Pancreas (tissue), 10 donors: ENCODE measurements around the gene ARHGAP44. TPM values are rescaled to one million over a fixed set of nuclear protein-coding genes. Genes with fewer than 3 reads are reported as not detected.

Experiments used
- ATAC-seq, 4 donors: fragments of 200-7000 bp; cut with Tn5 transposase; one replicate each; pipeline versions ENCODE4 v1.8.0 to v1.9.1; 2020; ENCODE audit warnings: mild to moderate bottlenecking in 4 of 4, moderate library complexity in 4 of 4
- DNase-seq, 6 donors: peaks; one replicate each; pipeline ENCODE4 v3.0.0-alpha.2; 2020
- FAIRE-seq: peaks from 2 replicates; lab custom pipeline; 2012; peaks lifted over from hg19 to GRCh38; lab: Jason Lieb, UNC
- H3K27ac ChIP-seq, 4 donors: fragments of 200-600 bp; sonication (generic); 1 replicate in 3 of 4; 2 replicates in 1 of 4; pipeline versions ENCODE4 v1.5.0 to v1.8.0; 2020
- H3K27me3 ChIP-seq, 4 donors: fragments of 200-600 bp; one replicate each; pipeline ENCODE4 v1.8.0; 2021
- H3K36me3 ChIP-seq, 3 donors: fragments of 200-600 bp; sonication (generic) in 1 of 3; one replicate each; pipeline versions ENCODE4 v1.5.0 to v1.8.0; 2020 to 2021
- H3K4me1 ChIP-seq, 3 donors: fragments of 200-600 bp; one replicate each; pipeline ENCODE4 v1.8.0; 2021
- H3K4me3 ChIP-seq, 4 donors: fragments of 200-600 bp; sonication (generic) in 2 of 4; one replicate each; pipeline versions ENCODE4 v1.5.0 to v1.8.0; 2020 to 2021
- H3K9me3 ChIP-seq, 4 donors: fragments of 200-600 bp; one replicate each; pipeline ENCODE4 v1.8.0; 2021
- CTCF ChIP-seq, 4 donors: fragments of 200-600 bp; sonication (generic) in 3 of 4; IDR thresholded peaks; one replicate each; pipeline versions ENCODE4 v1.5.0 to v1.8.0; 2021; ENCODE audit warnings: antibody characterized with exemption in 4 of 4
- WGBS, 2 donors: extraction: QIAGEN DNeasy Blood & Tissue Kit; methylation state at CpG; one replicate each; pipeline ENCODE4 v1.1.7; 2013; 5-methylcytosine and 5-hydroxymethylcytosine counted together
- intact Hi-C, 3 donors: fragments of 100-400 bp; cut with DNase I; formaldehyde crosslinking; loops; one replicate each; pipeline versions ENCODE4 v1.11.1 to v1.14.2; 2022
- polyA plus RNA-seq, 2 donors: library from polyadenylated mRNA; stranded (reverse); fragments of 200-250 nt; gene quantifications; one replicate each; pipeline ENCODE4 v1.2.3, GENCODE V29; 2013
- total RNA-seq, 6 donors: library from RNA; stranded (reverse); fragmentation: NEBNext Ultra II Directional in 4 of 6; extraction: Animal tissue kit (Norgen Biotek cat#: 25700) in 4 of 6; gene quantifications; one replicate each; pipeline versions ENCODE4 v1.2.1 to v1.2.4, GENCODE V29; 2021 to 2023
- donor health status: healthy with polysubstance abuse.
- donor health status: DM: no; HTN: no; CAD: no; lungs with moderate emphysema.
- donor health status: DM: no; HTN: no; CAD: no.
- donor health status: control.
- donor health status: control.
- donor health status: Bipolar disorder and iron deficiency.
- donor health status: DM: yes; HTN: yes; CAD: no.
- donor health status: DM: no; HTN: no; CAD: no.
- donor health status: DM: no; HTN: no; CAD: no.
- donor health status: DM: yes; HTN: yes; CAD: no.

ARHGAP44 gene
- total and polyA plus RNA-seq, 8 donors = 3.4 to 7.5 (median 4.4) TPM

DNA sequence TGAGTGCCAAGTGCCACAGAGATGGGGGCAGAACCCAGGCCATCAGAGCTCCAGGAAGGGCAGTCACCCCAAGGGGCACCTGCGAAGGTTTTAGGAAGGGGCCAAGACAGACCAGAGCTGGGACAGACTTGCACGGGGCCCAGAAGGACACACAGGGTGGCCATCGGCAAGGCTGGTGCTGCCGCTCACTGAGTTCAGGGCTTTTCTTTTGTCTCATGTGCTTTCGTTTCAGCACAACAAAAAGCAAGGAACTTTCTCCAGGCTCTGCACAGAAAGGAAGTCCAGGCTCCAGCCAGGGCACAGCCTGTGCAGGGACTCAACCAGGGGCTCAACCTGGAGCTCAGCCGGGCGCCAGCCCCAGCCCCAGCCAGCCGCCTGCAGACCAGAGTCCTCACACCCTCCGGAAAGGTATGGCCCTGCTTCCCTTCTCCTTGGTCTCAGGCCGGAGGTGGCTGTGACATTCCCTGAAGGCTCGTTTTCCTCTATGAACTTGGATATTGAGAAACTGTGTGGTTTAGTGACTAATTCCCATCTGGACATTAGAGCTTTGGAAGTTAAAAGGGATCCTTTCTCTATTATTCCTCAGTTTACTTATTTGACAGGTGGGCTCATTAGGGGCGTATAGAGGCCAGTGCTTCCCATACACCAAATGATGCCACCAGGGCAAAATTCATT, 190.7 kb downstream of the ARHGAP44 start:
- FAIRE-seq (no peak), DNase-seq (no peak), ATAC-seq (no peak)
- intact Hi-C loops = no loop called here
- no peak for TF ChIP-seq CTCF (IDR thresholded peaks at IDR 0.05)
- no peak overlapping the region for H3K4me3 ChIP-seq
- no peaks in the 10 kb centered on the region for H3K36me3 ChIP-seq
- H3K9me3 ChIP-seq = no peaks in the 10 kb centered on the region
- H3K4me1 ChIP-seq = no peaks in the 10 kb centered on the region
- WGBS, 2 donors = 86 to 93% methylated on average over 12 of the region's 12 CpGs
- no peaks in the 10 kb centered on the region for H3K27me3 ChIP-seq
- H3K27ac ChIP-seq = no peak overlapping the region

DNA sequence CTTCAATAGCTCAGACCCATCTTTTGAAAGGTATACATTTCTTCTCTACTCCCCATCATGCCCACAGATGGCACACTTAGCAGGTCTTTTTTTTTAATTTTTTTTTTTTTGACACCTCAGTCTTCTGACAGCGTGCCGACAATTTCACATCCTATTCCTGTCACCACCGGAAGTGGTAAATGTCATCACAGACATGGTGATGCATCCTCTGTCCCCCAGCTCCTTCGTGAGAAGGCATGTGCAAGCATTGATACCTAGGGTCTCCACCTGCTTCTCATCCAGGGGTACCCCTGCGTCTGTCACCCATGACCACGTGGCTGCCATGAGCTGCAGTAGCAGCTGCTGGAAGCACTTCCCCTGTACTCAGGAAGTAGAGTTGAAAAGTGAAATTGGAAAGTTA, 192.9 kb downstream of the ARHGAP44 start:
- WGBS, 2 donors = 88 to 89% methylated on average over 6 of the region's 6 CpGs
- Histone ChIP-seq H3K27ac (no peak overlapping the region), H3K4me1 (no peaks in the 10 kb centered on the region), H3K4me3 (no peak overlapping the region), H3K9me3 (no peaks in the 10 kb centered on the region), H3K36me3 (no peaks in the 10 kb centered on the region), H3K27me3 (no peaks in the 10 kb centered on the region)
- ATAC-seq = no peak
- no peak for FAIRE-seq
- no peak for TF ChIP-seq CTCF (IDR thresholded peaks at IDR 0.05)
- intact Hi-C loops = no loop called here
- DNase-seq = no peak

GRCh38 chr17:12983991-12984884, 194.9 kb downstream of the ARHGAP44 start:
- Histone ChIP-seq H3K4me3 (no peak overlapping the region), H3K9me3 (no peaks in the 10 kb centered on the region), H3K27ac (peak overlapping the region in 1 of 4 donors; percentile 41), H3K4me1 (no peaks in the 10 kb centered on the region), H3K27me3 (no peaks in the 10 kb centered on the region), H3K36me3 (no peaks in the 10 kb centered on the region)
- 70 to 75% methylated on average over 21 of the region's 21 CpGs for WGBS, 2 donors
- intact Hi-C loops = no loop called here
- no peak for FAIRE-seq
- TF ChIP-seq CTCF (IDR thresholded peaks at IDR 0.05) = no peak
- peak in 3 of 4 donors; percentile 64 to 75 (median 72) for ATAC-seq
- DNase-seq = peak in 3 of 6 donors; percentile 22 to 79 (median 56)

GRCh38 chr17:12985431-12986293, 196.4 kb downstream of the ARHGAP44 start:
- no peak for FAIRE-seq
- TF ChIP-seq CTCF (IDR thresholded peaks at IDR 0.05) = no peak
- DNase-seq = no peak
- Histone ChIP-seq H3K4me3 (no peak overlapping the region), H3K4me1 (no peaks in the 10 kb centered on the region), H3K27ac (no peak overlapping the region), H3K27me3 (no peaks in the 10 kb centered on the region), H3K36me3 (no peaks in the 10 kb centered on the region), H3K9me3 (no peaks in the 10 kb centered on the region)
- 68 to 70% methylated on average over 14 of the region's 14 CpGs for WGBS, 2 donors
- ATAC-seq = peak in 2 of 4 donors; percentile 10 to 39
- intact Hi-C loops = no loop called here
